ENCODE data around the gene LRRIQ1.

DNA sequence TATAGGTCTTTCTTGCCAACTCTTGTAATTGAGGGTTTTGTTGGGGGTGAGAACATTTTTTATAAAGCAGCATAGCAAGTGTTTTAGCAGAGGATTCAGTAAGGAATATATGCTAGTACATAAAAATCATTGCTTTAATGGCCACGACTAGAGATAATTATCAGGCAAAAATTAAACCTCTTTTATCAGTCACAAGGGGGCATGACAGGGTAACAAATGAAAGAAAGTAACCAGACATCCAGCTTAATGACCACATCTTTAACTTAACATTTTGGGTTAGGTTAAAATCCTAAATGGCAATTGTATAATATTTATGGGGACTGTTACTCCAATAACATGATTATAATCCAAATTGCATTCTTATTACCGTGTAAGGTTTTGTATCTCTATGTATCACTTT lies 119.6 kb downstream of the LRRIQ1 start:
- no peak for TF ChIP-seq POLR2A (IDR thresholded peaks at IDR 0.05)
- TF ChIP-seq, protein P1, sequence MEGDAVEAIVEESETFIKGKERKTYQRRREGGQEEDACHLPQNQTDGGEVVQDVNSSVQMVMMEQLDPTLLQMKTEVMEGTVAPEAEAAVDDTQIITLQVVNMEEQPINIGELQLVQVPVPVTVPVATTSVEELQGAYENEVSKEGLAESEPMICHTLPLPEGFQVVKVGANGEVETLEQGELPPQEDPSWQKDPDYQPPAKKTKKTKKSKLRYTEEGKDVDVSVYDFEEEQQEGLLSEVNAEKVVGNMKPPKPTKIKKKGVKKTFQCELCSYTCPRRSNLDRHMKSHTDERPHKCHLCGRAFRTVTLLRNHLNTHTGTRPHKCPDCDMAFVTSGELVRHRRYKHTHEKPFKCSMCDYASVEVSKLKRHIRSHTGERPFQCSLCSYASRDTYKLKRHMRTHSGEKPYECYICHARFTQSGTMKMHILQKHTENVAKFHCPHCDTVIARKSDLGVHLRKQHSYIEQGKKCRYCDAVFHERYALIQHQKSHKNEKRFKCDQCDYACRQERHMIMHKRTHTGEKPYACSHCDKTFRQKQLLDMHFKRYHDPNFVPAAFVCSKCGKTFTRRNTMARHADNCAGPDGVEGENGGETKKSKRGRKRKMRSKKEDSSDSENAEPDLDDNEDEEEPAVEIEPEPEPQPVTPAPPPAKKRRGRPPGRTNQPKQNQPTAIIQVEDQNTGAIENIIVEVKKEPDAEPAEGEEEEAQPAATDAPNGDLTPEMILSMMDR (IDR thresholded peaks at IDR 0.05 in 4 of 5, conservative IDR thresholded peaks at IDR 0.05 in 1 of 5), result no peak
